GM12801 (cell line): Measurements from ENCODE around the gene AP1G1.

Experiments
- CTCF ChIP-seq: IDR thresholded peaks from one replicate; pipeline ENCODE4 v1.5.1; 2011; ENCODE audit warnings: control low read depth; ENCODE audit not compliant: insufficient read length; ENCODE audit errors: extremely low read depth

AP1G1 gene

GRCh38 chr16:71808593-71809459, at the start of gene AP1G1:
Gene AP1G1, minus strand, starts transcription at chr16:71808834. Its CDS starts 19,355 bp downstream, at chr16:71789479.
- no peak for TF ChIP-seq CTCF

- no peak for TF ChIP-seq CTCF
Observed at GRCh38 chr16:71855937-71856662, 47.5 kb upstream of the AP1G1 start.

- no peak for TF ChIP-seq CTCF
Observed at GRCh38 chr16:71854369-71854948, 45.8 kb upstream of the AP1G1 start.

GRCh38 chr16:71853413-71853812, 44.8 kb upstream of the AP1G1 start:
- no peak for TF ChIP-seq CTCF

GRCh38 chr16:71852561-71852960, 43.9 kb upstream of the AP1G1 start:
- no peak for TF ChIP-seq CTCF

- no peak for TF ChIP-seq CTCF
Observed at GRCh38 chr16:71852158-71852557, 43.5 kb upstream of the AP1G1 start.

- TF ChIP-seq CTCF = no peak
Observed at GRCh38 chr16:71851746-71852145, 43.1 kb upstream of the AP1G1 start.
